ENCODE measurements around the gene BRIP1. TPM values are rescaled to one million over a fixed set of nuclear protein-coding genes. Genes with fewer than 3 reads are reported as not detected.

The BRIP1 gene
- total RNA-seq, 2 donors from 2014 or later: 24.2 to 25.5 TPM

DNA sequence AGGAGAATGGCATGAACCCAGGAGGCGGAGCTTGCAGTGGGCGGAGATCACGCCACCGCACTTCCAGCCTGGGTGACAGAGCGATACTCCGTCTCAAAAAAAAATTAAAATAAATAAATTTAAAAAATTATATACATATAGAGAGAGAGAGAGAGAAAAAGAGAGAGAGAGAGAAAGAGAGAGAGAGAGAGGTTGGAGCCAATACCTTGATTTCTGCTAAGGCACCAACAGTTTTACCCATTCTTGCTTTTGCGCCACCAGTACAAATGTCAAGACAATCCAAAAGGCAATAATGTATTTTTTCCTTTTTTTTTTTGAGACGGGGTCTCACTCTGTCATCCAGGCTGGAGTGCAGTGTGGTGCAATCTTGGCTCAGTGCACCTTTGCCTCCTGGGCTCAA is 17.2 kb downstream of the BRIP1 start:
- Histone ChIP-seq H3K9me3 (ENCODE audit: control insufficient read depth, low read length) (no peaks in the 10 kb centered on the region), H3K4me1 (ENCODE audit: control insufficient read depth, insufficient read depth, low read length) (no peaks in the 10 kb centered on the region), H3K36me3 (ENCODE audit: control insufficient read depth, insufficient read depth, low read length) (peaks cover 57% of the 10 kb centered on the region), H3K27me3 (ENCODE audit: control insufficient read depth, insufficient read depth, low read length, poor library complexity, severe bottlenecking) (no peaks in the 10 kb centered on the region), H3K4me3 (ENCODE audit: low read length) (no peak overlapping the region), H3K9ac (ENCODE audit: extremely low read depth, low read length, poor library complexity, severe bottlenecking) (no peak overlapping the region), H3K27ac (ENCODE audit: low read depth, low read length) (no peak overlapping the region)
- Mint-ChIP-seq H3K9me3 (no peaks in the 10 kb centered on the region), H3K27ac (no peak overlapping the region), H3K27me3 (ENCODE audit: insufficient read depth) (no peaks in the 10 kb centered on the region), H3K36me3 (ENCODE audit: low read depth) (peaks cover 56% of the 10 kb centered on the region), H3K4me1 (no peaks in the 10 kb centered on the region), H3K4me3 (no peak overlapping the region)
- 87 to 100% methylated on average over 1 to 4 of the region's 8 CpGs for WGBS, 2 experiments (ENCODE audit: insufficient coverage in 1 of 2, insufficient read length in 1 of 2)
- DNase-seq: no peak
- TF ChIP-seq, protein P1, sequence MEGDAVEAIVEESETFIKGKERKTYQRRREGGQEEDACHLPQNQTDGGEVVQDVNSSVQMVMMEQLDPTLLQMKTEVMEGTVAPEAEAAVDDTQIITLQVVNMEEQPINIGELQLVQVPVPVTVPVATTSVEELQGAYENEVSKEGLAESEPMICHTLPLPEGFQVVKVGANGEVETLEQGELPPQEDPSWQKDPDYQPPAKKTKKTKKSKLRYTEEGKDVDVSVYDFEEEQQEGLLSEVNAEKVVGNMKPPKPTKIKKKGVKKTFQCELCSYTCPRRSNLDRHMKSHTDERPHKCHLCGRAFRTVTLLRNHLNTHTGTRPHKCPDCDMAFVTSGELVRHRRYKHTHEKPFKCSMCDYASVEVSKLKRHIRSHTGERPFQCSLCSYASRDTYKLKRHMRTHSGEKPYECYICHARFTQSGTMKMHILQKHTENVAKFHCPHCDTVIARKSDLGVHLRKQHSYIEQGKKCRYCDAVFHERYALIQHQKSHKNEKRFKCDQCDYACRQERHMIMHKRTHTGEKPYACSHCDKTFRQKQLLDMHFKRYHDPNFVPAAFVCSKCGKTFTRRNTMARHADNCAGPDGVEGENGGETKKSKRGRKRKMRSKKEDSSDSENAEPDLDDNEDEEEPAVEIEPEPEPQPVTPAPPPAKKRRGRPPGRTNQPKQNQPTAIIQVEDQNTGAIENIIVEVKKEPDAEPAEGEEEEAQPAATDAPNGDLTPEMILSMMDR (conservative IDR thresholded peaks at IDR 0.05): no peak

DNA sequence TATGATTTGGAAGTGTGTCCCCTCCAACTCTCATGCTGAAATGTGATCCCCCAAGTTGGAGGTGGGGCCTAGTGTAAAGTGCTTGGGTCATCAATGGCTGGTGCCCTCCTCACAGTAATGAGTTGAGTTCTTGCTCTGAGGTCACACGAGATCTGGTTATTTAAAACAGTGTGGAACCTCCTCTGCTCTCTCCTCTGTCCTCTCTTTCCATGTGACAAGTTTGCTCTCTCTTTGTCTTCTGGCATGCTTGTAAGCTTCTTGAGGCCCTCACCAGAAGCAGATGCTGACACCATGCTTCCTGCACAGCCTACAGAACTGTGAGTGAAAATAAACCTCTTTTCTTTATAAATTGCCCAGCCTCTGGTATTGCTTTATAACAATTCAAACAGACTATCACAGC is 19.9 kb downstream of the BRIP1 start:
- Histone ChIP-seq H3K9me3 (ENCODE audit: control insufficient read depth, low read length) (no peaks in the 10 kb centered on the region), H3K9ac (ENCODE audit: extremely low read depth, low read length, poor library complexity, severe bottlenecking) (no peak overlapping the region), H3K27me3 (ENCODE audit: control insufficient read depth, insufficient read depth, low read length, poor library complexity, severe bottlenecking) (no peaks in the 10 kb centered on the region), H3K36me3 (ENCODE audit: control insufficient read depth, insufficient read depth, low read length) (peaks cover 51% of the 10 kb centered on the region), H3K4me1 (ENCODE audit: control insufficient read depth, insufficient read depth, low read length) (no peaks in the 10 kb centered on the region), H3K4me3 (ENCODE audit: low read length) (no peak overlapping the region), H3K27ac (ENCODE audit: low read depth, low read length) (no peak overlapping the region)
- Mint-ChIP-seq H3K27me3 (ENCODE audit: insufficient read depth) (no peaks in the 10 kb centered on the region), H3K36me3 (ENCODE audit: low read depth) (peaks cover 54% of the 10 kb centered on the region), H3K4me1 (no peaks in the 10 kb centered on the region), H3K9me3 (no peaks in the 10 kb centered on the region), H3K27ac (no peak overlapping the region), H3K4me3 (no peak overlapping the region)
- DNase-seq: no peak
- 87 to 100% methylated on average over 1 of the region's 1 CpG for WGBS, 2 experiments (ENCODE audit: insufficient coverage in 1 of 2, insufficient read length in 1 of 2)
- TF ChIP-seq, protein P1 (conservative IDR thresholded peaks at IDR 0.05): no peak

DNA sequence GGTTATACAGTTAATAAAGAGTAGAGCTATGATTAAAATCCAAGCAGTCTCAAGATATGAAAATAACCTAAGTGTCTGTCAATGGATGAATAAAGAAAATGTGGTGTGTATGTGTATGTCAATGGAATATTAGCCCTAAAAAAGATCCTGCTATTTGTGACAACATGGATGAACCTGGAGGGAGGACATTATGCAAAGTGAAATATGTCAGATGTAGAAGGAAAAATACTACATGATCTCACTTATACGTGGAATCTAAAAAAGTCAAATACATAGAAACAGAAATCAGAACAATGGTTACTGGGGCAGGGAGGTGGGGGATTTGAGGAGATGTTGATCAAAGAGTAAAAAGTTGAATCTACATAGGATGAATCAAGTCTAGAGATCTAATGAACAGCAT is 20.4 kb downstream of the BRIP1 start:
- DNase-seq: no peak
- Mint-ChIP-seq H3K4me3 (no peak overlapping the region), H3K36me3 (ENCODE audit: low read depth) (peaks cover 54% of the 10 kb centered on the region), H3K27ac (no peak overlapping the region), H3K27me3 (ENCODE audit: insufficient read depth) (no peaks in the 10 kb centered on the region), H3K4me1 (no peaks in the 10 kb centered on the region), H3K9me3 (no peaks in the 10 kb centered on the region)
- 100% methylated on average over 1 of the region's 1 CpG; no CpG with 5 or more reads in 1 of the 2 experiments for WGBS, 2 experiments (ENCODE audit: insufficient coverage in 1 of 2, insufficient read length in 1 of 2)
- Histone ChIP-seq H3K4me3 (ENCODE audit: low read length) (no peak overlapping the region), H3K27me3 (ENCODE audit: control insufficient read depth, insufficient read depth, low read length, poor library complexity, severe bottlenecking) (no peaks in the 10 kb centered on the region), H3K4me1 (ENCODE audit: control insufficient read depth, insufficient read depth, low read length) (no peaks in the 10 kb centered on the region), H3K9ac (ENCODE audit: extremely low read depth, low read length, poor library complexity, severe bottlenecking) (no peak overlapping the region), H3K36me3 (ENCODE audit: control insufficient read depth, insufficient read depth, low read length) (peaks cover 51% of the 10 kb centered on the region), H3K9me3 (ENCODE audit: control insufficient read depth, low read length) (no peaks in the 10 kb centered on the region), H3K27ac (ENCODE audit: low read depth, low read length) (no peak overlapping the region)
- TF ChIP-seq, protein P1 (conservative IDR thresholded peaks at IDR 0.05): no peak
